K562 (cell line): Measurements from ENCODE around the gene ZNF652. TPM values are rescaled to one million over a fixed set of nuclear protein-coding genes. Genes with fewer than 3 reads are reported as not detected.

Experiments used
- ATAC-seq: fragments of 200-7000 bp; cut with Tn5 transposase; 3 replicates; pipeline ENCODE4 v1.9.1; 2020; ENCODE audit warnings: moderate library complexity
- BruUV-seq: library from RNA; stranded (reverse); fragments of 400-500 nt; replicated peaks from 2 replicates; lab custom pipeline; 2021; lab: Mats Ljungman, UMichigan
- CTCF ChIA-PET: fragments of 300-600 bp; formaldehyde crosslinking; extraction: SDS; loops from one replicate; lab custom pipeline; 2021; ENCODE audit warnings: low intra/inter-chr PET ratio; lab: Yijun Ruan, JAX
- POLR2A ChIA-PET: fragments of 300-600, 350-650 bp; sonication (Branson Sonifier 250); formaldehyde crosslinking; extraction: SDS; loops from one replicate; lab custom pipeline; 2021; ENCODE audit warnings: antibody characterized with exemption, inconsistent platforms; lab: Yijun Ruan, JAX
- DNase-seq, 4 experiments: peaks; one replicate each; pipeline versions ENCODE4 v3.0.0 to v3.0.0-alpha.2; 2011 to 2018; ENCODE audit warnings: low spot score in 3 of 4, mixed read lengths in 3 of 4; ENCODE audit errors: extremely low read depth in 1 of 4
- FAIRE-seq: peaks from 2 replicates; lab custom pipeline; 2011; peaks lifted over from hg19 to GRCh38; lab: Jason Lieb, UNC
- H2AFZ ChIP-seq: 2 replicates; pipeline ENCODE4 v1.6.0; 2011; ENCODE audit warnings: low read depth, low read length, control low read depth, inconsistent platforms
- H3K27ac ChIP-seq: fragments of 200-600 bp; 3 replicates; pipeline ENCODE4 v1.8.0; 2011; ENCODE audit warnings: low read depth, mild to moderate bottlenecking, control low read depth, inconsistent platforms, low read length, moderate library complexity, mixed read lengths; ENCODE audit errors: extremely low read depth
- H3K27me3 ChIP-seq, 2 experiments: fragments of 300-600 bp in 1 of 2; 2 replicates in 1 of 2; 3 replicates in 1 of 2; pipeline versions ENCODE4 v1.6.0 to v1.8.0; 2011; ENCODE audit warnings: inconsistent platforms in 2 of 2, low read length in 2 of 2, mild to moderate bottlenecking in 1 of 2, mixed read lengths in 1 of 2, moderate library complexity in 1 of 2; ENCODE audit not compliant: control insufficient read depth in 2 of 2, insufficient read depth in 2 of 2
- H3K36me3 ChIP-seq: fragments of 300-600 bp; 3 replicates; pipeline ENCODE4 v1.8.0; 2011; ENCODE audit warnings: mild to moderate bottlenecking, low read length, inconsistent platforms; ENCODE audit not compliant: control insufficient read depth, insufficient read depth
- H3K4me1 ChIP-seq, 2 experiments: fragments of 200-600 bp in 1 of 2; replicated peaks in 1 of 2; 2 replicates in 1 of 2; 3 replicates in 1 of 2; pipeline versions ENCODE4 v1.5.1 to v1.8.0; 2011; ENCODE audit warnings: inconsistent platforms in 2 of 2, low read length in 2 of 2, mild to moderate bottlenecking in 1 of 2, mixed read lengths in 1 of 2, moderate library complexity in 1 of 2; ENCODE audit not compliant: control insufficient read depth in 2 of 2, insufficient read depth in 2 of 2
- H3K4me2 ChIP-seq: 2 replicates; pipeline ENCODE4 v1.6.1; 2011; ENCODE audit warnings: low read length, control low read depth, inconsistent platforms, mixed read lengths; ENCODE audit not compliant: insufficient read depth
- H3K4me3 ChIP-seq: fragments of 200-600 bp; sonication (generic), shearing (Covaris generic); 2 replicates; pipeline ENCODE4 v1.5.1; 2016; ENCODE audit warnings: control low read depth, inconsistent platforms
- H3K79me2 ChIP-seq: fragments of 200-600 bp; 3 replicates; pipeline ENCODE4 v1.8.0; 2011; ENCODE audit warnings: low read length, inconsistent platforms; ENCODE audit not compliant: control insufficient read depth, insufficient read depth
- H3K9ac ChIP-seq, 2 experiments: 2 replicates each; pipeline versions ENCODE4 v1.6.0 to v1.6.1; 2011; ENCODE audit warnings: low read depth in 2 of 2, low read length in 2 of 2, control low read depth in 1 of 2, inconsistent platforms in 1 of 2, mild to moderate bottlenecking in 1 of 2, mixed read lengths in 1 of 2; ENCODE audit not compliant: insufficient read depth in 1 of 2
- H3K9me1 ChIP-seq: one replicate; pipeline ENCODE4 v1.6.0; 2011; ENCODE audit warnings: inconsistent platforms, mild to moderate bottlenecking, low read length, moderate library complexity; ENCODE audit not compliant: control insufficient read depth, insufficient read depth
- H3K9me3 ChIP-seq: replicated peaks from 2 replicates; pipeline ENCODE4 v1.5.1; 2011; ENCODE audit warnings: low read depth, low read length, inconsistent platforms; ENCODE audit not compliant: control insufficient read depth, insufficient read depth
- H4K20me1 ChIP-seq: replicated peaks from 2 replicates; pipeline ENCODE4 v1.6.1; 2011; ENCODE audit warnings: low read length, inconsistent platforms, mixed read lengths; ENCODE audit not compliant: control insufficient read depth, insufficient read depth
- SIN3A ChIP-seq, 2 experiments: fragments of 150-350 bp in 1 of 2; IDR thresholded peaks; 2 replicates each; pipeline ENCODE4 v1.6.1; 2011 to 2016; ENCODE audit warnings: borderline replicate concordance in 2 of 2, low read depth in 2 of 2, low read length in 2 of 2, mild to moderate bottlenecking in 2 of 2, moderate library complexity in 2 of 2; ENCODE audit not compliant: control insufficient read depth in 1 of 2
- WGBS: fragments of 100-300 bp; shearing (Covaris generic); methylation state at CpG from one replicate; pipeline ENCODE4 v1.1.6; 2016; ENCODE audit warnings: low coverage, mixed read lengths; ENCODE audit not compliant: insufficient coverage; ENCODE audit errors: missing lambda C conversion rate; 5-methylcytosine and 5-hydroxymethylcytosine counted together
- in situ Hi-C: fragments of 300-500 bp; cut with MboI; formaldehyde crosslinking; loops from 4 replicates; pipeline ENCODE4 v1.15.0; 2018; ENCODE audit warnings: inconsistent platforms, mixed read lengths
- intact Hi-C: fragments of 100-400 bp; cut with micrococcal nuclease; formaldehyde crosslinking; loops from 2 replicates; pipeline ENCODE4 v1.14.2; 2022
- polyA plus RNA-seq, 8 experiments: library from polyadenylated mRNA; depleted of rRNA in 4 of 8; stranded (reverse) in 5 of 8; unstranded in 3 of 8; fragments of >200 nt; fragmentation: Nextera tagmentation in 2 of 8; fragmentation: Illumina TruSeq in 1 of 8; extraction: Ambion mirVana in 2 of 8; extraction: Trizol in 1 of 8; gene quantifications; 2 replicates each; pipeline versions ENCODE4 v1.2.1 to v1.2.3, GENCODE V29; 2011 to 2014; ENCODE audit warnings: inconsistent platforms in 1 of 8, missing spikeins in 1 of 8
- total RNA-seq, 7 experiments: library from RNA; depleted of rRNA in 6 of 7; stranded (reverse); fragments of >200 nt in 6 of 7; fragmentation: Illumina TruSeq in 2 of 7; extraction: Trizol in 2 of 7; gene quantifications; 2 replicates each; pipeline versions ENCODE4 v1.2.1 to v1.2.3, GENCODE V29; 2011 to 2021; ENCODE audit warnings: low replicate concordance in 1 of 7
- TF ChIP-seq, protein P1 (sequence below), 2 experiments: IDR thresholded peaks in 1 of 2; conservative IDR thresholded peaks in 1 of 2; 2 replicates each; pipeline ENCODE4 v1.6.1; 2016; ENCODE audit warnings: low read depth in 2 of 2, mild to moderate bottlenecking in 1 of 2, missing compliant biosample characterization in 1 of 2, missing genetic modification characterization in 1 of 2, moderate library complexity in 1 of 2

ZNF652 gene
- total and polyA plus RNA-seq, 9 of the 15 experiments (the other 6 are each of a cell fraction or from before 2014, with no cell fraction given): 5.1 to 15.5 (median 7.8) TPM

DNA sequence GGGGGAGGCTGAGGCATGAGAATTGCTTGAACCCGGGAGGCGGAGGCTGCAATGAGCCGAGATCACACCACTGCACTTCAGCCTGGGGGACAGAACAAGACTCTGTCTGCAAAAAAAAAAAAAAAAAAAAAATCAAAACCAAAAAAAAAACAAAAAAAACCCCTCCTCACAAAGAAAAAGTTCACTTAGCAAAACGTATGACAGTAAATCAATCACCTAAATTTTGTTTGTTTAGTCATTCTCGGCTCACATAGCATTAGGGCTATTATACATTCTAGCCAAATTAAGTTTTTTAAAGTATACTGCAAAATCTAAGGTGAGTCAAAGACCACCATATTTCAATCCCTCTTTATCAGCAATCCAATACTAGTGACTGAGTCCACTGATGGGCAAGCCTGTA, 5.7 kb downstream of the ZNF652 start:
- in situ Hi-C loops (no loop called here), intact Hi-C loops (no loop called here)
- no peak overlapping the region for H3K27ac ChIP-seq
- H3K4me3 ChIP-seq: no peak overlapping the region
- no peaks in the 10 kb centered on the region for H3K9me1 ChIP-seq
- ATAC-seq (no peak), DNase-seq (no peak), FAIRE-seq (no peak)
- H3K4me2 ChIP-seq: no peak overlapping the region
- TF ChIP-seq, protein P1, sequence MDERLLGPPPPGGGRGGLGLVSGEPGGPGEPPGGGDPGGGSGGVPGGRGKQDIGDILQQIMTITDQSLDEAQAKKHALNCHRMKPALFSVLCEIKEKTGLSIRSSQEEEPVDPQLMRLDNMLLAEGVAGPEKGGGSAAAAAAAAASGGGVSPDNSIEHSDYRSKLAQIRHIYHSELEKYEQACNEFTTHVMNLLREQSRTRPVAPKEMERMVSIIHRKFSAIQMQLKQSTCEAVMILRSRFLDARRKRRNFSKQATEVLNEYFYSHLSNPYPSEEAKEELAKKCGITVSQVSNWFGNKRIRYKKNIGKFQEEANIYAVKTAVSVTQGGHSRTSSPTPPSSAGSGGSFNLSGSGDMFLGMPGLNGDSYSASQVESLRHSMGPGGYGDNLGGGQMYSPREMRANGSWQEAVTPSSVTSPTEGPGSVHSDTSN (CRISPR knock-in tag; IDR thresholded peaks at IDR 0.05; ENCODE audit: low read depth): no peak
- TF ChIP-seq, protein P1 (tag; conservative IDR thresholded peaks at IDR 0.05; ENCODE audit: low read depth): peak; percentile 29; the same call in 1 of the 2 replicates
- no peak for TF ChIP-seq SIN3A (IDR thresholded peaks at IDR 0.05; ENCODE audit: borderline replicate concordance in 2 of 2, control insufficient read depth in 1 of 2, low read depth in 2 of 2, low read length in 2 of 2)
- no peaks in the 10 kb centered on the region for H3K27me3 ChIP-seq
- no TSS peak for BruUV-seq
- H3K9ac ChIP-seq: no peak overlapping the region
- H3K79me2 ChIP-seq: peaks cover 66% of the 10 kb centered on the region
- WGBS: 58% methylated on average over 3 of the region's 5 CpGs
- POLR2A ChIA-PET: no interaction called here
- no peak overlapping the region for H2AFZ ChIP-seq
- H3K4me1 ChIP-seq: peaks cover 2 to 26% of the 10 kb centered on the region in 2 experiments; a peak in 4 of 5 replicates
- no peaks in the 10 kb centered on the region for H3K36me3 ChIP-seq
- no peaks in the 10 kb centered on the region; the same call in 1 of the 2 replicates for H3K9me3 ChIP-seq
- CTCF ChIA-PET: no interaction called here
- no peaks in the 10 kb centered on the region; the same call in 1 of the 2 replicates for H4K20me1 ChIP-seq
